NCI-H2081 (cell line): ENCODE measurements around the gene BSCL2.
"Not testable (repeated sequence)": the region's sequence is repeated elsewhere in the genome, so short reads cannot be mapped to it uniquely, and the experiment has no call there.

Experiments
- DNase-seq, 2 experiments: peaks; one replicate each; lab custom pipeline; 2025; lab: John Stamatoyannopoulos, UW

Gene BSCL2

DNA sequence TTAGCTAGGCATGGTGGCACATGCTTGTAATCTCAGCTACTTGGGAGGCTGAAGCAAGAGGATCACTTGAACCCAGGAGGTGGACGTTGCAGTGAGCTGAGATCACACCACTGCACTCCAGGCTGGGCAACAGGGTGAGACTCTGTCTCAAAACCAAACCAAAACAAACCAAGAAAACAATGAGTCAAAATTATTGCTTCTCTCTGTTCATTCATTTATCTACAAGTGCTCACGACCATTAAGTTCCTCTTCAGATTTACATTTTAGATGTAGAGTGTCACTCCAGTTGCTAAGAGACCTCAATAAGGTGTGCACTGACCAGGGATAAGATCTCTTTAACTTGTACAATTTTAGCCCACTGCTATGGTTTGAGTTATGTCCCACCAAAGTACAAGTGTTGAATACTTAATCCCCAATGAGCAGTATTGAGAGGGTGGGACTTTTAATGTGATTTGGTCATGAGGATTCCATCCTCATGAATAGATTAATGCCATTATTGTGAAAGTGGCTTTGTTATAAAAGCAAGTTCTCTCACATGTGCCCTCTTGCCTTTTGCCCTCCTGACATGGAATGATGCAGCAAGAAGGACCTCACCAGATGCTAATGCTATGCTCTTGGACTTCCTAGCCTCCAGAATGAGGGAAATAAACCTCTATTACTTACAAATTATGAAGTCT, 12.2 kb upstream of the BSCL2 start:
- no peak for DNase-seq

GRCh38 chr11:62716816-62717215, 9.6 kb upstream of the BSCL2 start:
- no peak for DNase-seq

DNA sequence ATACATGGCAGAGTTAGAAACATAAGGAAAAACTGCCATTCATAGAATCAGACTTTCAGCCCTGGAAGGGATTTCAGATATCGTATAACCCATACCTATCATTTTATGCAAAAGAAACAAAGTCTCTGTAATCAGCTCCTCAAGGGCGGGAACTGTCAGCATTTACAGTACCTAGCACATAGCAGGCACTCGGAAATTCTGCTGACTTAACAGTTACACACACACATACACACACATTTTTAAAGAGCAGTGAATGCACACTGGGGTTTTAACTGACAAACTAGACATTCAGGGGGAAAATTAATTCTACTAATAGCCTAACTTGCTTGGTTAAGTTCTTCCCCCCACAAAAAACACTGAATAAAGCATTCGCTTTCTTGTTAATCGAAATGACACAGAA, 9.0 kb upstream of the BSCL2 start:
- no peak for DNase-seq

GRCh38 chr11:62715150-62716130, 8.2 kb upstream of the BSCL2 start:
- DNase-seq, result no peak

DNA sequence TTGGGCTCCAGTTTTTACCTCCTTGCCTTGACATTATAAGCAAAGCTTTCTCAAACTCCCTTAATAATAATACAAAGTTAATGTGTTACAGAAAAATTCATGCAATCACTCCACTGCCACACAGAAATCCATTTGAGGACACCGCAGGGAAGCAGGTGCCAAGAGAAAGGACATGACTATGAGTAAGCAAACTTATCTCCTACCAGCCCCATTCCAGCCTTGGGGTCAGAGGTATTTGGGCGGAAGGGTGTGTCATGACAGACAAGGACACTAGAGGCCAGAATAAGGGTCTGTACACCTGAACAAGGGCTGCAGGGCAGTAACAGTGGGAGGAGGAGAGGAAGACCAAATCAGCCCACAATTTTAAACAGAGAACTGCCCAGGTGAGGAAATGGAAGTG, 6.1 kb upstream of the BSCL2 start:
- no peak for DNase-seq

- DNase-seq, result peak in 1 of 2 experiments; percentile 21
These were observed 5.6 kb upstream of the BSCL2 start for GRCh38 chr11:62712861-62713260.

DNA sequence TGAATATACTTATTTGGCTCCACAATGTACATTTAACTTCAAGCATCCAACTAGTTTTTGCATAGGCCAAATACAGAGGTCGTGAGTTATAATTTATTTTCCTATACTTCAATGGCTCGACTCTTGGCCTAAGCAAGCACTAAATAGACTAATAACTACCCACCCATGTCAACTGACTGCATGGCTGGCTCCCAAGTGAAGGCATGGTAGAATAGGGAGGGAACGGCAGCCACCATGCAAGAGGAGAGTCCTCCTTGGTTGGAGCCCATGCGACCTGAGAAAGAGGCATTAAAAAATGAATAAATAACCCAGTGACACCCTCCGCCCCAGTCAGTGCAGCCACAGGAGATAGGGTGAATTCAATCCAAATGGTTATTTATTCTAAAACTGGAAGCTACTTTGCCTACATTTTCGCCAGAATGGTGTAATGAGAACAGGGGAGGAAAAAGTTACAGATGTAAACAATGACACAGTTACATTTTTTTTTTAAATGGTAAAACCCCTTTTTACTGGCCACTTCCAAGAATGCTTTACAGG, 5.1 kb upstream of the BSCL2 start:
- no peak for DNase-seq

DNA sequence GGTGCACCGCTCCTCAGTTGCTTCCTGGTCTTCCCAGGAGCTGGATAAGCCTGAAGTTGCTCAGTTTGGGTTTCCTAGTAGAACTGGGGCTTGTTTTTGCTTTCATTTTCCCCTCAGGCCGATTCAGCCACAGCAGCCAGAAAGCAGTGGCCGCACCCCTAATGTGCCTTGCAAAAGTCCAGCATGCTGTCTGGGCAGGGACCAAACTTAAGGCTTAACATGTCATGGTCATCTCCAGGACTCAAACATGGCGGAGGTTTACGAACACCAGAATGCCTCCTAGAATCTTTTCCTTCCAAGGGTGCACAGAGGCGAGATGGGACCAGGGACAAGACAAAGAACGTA, 2.7 kb upstream of the BSCL2 start:
- no peak for DNase-seq

- DNase-seq, result peak; percentile 98 to 99
These were observed 2.2 kb upstream of the BSCL2 start for GRCh38 chr11:62709247-62710000.

- DNase-seq, result peak; percentile 25 to 48
These were observed 1.6 kb upstream of the BSCL2 start for GRCh38 chr11:62708793-62709192.

- no peak for DNase-seq
These were observed 1.2 kb upstream of the BSCL2 start for GRCh38 chr11:62708392-62708791.

- no peak for DNase-seq
These were observed 375 bp downstream of the BSCL2 start for GRCh38 chr11:62706850-62707247.

- peak; percentile 97 for DNase-seq
These were observed 1.1 kb downstream of the BSCL2 start for GRCh38 chr11:62705880-62706849.

- peak in 1 of 2 experiments; percentile 48 for DNase-seq
These were observed 1.8 kb downstream of the BSCL2 start for GRCh38 chr11:62705413-62705812.

DNA sequence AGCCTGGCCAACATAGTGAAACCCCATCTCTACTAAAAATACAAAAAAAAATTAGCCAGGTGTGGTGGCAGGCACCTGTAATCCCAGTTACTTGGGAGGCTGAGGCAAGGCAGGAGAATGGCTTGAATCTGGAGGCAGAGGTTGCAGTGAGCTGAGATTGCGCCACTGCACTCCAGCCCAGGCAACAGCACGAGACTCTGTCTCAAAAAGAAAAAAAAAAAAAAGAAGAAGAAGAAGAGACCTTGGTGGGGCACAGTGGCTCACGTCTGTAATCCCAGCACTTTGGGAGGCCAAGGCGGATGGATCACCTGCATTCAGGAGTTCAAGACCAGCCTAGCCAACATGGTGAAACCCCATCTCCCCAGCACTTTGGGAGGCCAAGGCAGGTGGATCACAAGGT, 3.3 kb downstream of the BSCL2 start:
- not testable (repeated sequence) for DNase-seq

DNA sequence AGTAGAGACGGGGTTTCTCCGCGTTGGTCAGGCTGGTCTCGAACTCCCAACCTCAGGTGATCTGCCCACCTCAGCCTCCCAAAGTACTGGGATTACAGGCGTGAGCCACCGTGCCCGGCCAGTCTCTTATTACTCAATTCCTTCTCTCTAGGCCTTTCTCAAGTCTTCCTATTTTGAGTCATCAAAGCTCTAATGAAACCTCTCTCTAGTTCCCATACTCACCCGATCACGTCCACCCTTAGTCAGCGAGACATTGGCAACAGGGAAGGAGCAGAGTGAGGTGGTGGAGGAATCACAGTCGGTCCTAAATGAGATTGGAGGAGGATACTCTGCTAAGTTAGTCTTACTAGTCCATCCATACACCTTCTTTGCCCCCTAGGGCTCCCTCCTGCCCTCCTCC, 5.0 kb downstream of the BSCL2 start:
- DNase-seq, result no peak

DNA sequence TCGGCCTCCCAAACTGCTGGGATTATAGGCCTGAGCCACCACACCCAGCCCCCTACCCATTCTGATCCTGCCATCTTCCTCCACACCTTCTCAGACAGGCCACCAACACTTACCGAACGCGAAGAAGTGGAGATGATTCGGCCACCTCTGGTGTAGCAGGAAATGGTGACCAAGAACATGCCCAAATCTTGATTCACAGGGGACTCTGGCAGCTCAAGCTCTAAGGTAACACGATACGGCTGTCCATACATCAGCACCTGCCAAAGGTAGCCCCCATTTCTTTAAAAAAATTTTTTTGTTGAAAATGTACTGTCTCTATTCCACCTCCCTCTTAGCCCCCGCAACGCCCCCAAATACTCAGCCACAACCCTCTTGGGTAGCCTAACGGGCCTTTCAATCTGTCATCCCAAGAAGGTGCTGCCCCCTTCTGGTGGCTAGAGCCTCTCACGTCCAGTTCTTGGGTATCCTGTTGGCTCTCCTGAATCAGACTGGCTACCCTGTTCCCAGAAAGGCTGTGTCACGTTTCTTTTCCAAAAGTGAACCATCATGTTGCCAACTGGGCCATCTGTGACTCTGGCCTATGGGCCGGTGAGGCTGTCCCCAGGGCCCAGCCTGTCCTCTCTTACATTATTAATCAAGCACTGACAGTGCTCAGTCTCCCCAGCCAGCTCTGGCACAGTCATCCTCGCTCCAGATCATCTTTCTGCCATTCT, 12.6 kb downstream of the BSCL2 start:
- peak; percentile 51 to 59 for DNase-seq

- DNase-seq, result not testable (repeated sequence)
These were observed 13.6 kb downstream of the BSCL2 start for GRCh38 chr11:62693624-62694023.

DNA sequence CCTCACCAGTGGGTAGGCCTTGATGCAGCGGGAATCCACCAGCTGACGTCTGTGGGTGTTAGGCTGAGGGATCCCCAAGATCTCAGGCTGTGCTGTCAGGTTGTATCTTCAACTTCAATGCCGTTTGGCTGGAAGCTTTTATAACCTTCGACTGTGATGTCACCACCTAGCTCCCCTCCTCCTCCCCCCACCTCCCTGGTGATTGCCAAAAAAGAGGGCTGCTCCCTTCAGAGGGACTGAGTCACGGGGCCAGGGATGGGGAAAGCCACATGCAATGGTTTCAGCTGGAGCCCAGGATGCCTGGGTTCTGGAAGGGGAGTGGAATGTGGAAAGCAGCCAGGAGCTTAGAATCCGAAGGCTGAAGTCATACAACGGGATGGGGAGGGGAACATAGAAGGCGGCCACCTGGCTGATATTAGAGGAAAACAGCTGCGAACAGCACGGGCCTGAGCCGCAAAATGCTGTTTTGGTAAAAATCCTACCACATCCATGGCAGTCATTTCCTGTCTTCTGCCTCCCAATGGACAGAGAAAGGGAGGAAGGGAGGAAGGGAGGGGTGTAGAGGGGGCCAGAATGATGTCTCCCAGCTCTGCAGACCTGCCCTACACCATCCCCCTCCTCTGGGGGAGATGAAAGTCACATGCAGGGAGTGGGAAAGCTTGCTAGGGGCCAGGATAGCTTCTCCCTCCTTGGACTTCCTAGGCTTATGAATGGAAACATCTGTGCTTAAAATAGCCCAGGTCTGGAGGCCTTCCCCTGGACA, 17.6 kb downstream of the BSCL2 start, which contains the start of gene LRRN4CL:
LRRN4CL (minus strand) TSS at position 110 of the 763 bp plus-strand sequence. CDS start 1,022 bp downstream, outside the sequence.
- DNase-seq, result peak in 1 of 2 experiments; percentile 36
